Measurements from ENCODE around the gene HOXA5.
A peak's percentile ranks its signal among the peaks of the same experiment; 100 is the strongest.

The HOXA5 gene

DNA sequence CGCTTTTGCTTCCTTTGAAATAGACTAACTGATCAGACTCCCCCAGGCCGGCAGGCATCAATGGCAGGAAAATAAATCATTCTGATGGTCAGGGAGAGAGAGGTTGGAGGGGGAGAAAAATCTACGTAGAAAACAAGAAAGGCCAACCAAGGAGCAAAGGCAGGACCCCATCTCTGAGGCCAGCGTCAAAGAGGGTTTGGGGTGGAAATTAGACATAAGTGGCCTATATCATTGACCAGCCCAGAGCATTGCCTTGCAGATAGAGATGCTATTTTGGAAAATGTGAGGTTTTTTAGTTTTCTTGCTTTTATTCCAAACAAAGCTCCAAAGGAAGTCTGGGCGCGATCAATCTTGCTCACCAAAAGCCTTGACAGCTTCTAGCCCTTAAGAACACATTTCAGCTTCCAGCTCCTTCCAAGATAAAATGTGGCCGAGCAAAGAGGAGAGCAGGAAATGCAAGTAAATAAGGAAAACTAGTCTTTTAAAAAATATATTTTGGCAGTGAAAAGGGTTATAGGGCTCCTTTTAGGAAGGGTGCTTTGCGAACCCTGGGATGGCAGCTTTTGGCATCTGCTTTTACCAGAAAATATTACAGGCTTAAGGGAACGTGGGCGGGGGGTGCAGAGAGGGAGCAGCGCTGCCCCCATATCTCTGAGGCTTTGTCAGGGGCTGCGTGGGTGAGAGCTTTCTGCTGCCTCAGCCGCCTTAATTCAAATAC is 39.0 kb downstream of the HOXA5 start:
- Histone ChIP-seq H3K36me3 (ENCODE audit: control insufficient read depth, insufficient read depth, low read length) (no peaks in the 10 kb centered on the region), H3K9me3 (ENCODE audit: control insufficient read depth, insufficient read depth, low read length) (no peaks in the 10 kb centered on the region), H3K27me3 (ENCODE audit: control insufficient read depth, insufficient read depth, low read length) (peaks cover 99% of the 10 kb centered on the region), H3K9ac (ENCODE audit: low read depth, low read length) (no peak overlapping the region), H3K4me1 (ENCODE audit: control insufficient read depth, insufficient read depth, low read length) (peaks cover 9% of the 10 kb centered on the region), H3K4me3 (ENCODE audit: low read depth, low read length) (no peak overlapping the region)

DNA sequence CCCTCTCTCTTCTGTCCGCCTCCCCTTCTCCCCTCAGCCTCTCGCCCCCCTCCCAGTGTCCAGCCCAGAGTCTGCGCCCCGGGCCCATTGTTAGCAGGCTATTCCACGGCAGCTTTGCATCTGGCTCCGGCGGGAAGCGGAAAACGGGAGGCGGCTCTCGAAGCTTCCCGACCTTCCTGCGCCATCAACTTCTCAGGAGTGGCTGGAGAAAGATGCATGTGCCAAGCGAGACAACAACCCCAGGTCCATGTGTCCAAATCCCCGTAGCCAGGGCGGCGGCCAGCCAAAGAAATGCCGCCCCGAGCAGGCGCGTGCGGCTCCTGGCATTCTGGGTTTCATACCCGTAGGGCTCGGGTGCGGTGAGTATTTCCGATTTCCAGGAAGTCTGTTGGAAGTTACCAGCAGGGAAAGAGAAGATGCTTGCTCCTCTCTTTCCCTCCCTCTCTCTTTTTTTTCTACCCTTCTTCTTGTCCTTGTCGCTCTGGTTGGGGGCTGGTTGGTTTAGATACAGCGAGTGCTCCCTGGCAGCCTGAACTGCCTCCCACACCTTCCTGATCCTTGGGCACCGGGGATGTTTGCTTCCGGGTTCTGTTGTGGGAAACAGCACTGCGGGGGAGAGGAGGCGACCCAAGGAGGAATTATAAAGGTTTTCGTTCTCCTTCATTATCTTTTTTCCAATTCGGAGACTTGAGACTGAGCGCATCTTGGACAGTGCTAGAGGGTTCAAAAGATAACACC is 39.8 kb downstream of the HOXA5 start:
- Histone ChIP-seq H3K9ac (ENCODE audit: low read depth, low read length) (no peak overlapping the region), H3K4me3 (ENCODE audit: low read depth, low read length) (peak overlapping the region; percentile 35), H3K36me3 (ENCODE audit: control insufficient read depth, insufficient read depth, low read length) (no peaks in the 10 kb centered on the region), H3K9me3 (ENCODE audit: control insufficient read depth, insufficient read depth, low read length) (no peaks in the 10 kb centered on the region), H3K27me3 (ENCODE audit: control insufficient read depth, insufficient read depth, low read length) (peaks cover 99% of the 10 kb centered on the region), H3K4me1 (ENCODE audit: control insufficient read depth, insufficient read depth, low read length) (peaks cover 9% of the 10 kb centered on the region)

DNA sequence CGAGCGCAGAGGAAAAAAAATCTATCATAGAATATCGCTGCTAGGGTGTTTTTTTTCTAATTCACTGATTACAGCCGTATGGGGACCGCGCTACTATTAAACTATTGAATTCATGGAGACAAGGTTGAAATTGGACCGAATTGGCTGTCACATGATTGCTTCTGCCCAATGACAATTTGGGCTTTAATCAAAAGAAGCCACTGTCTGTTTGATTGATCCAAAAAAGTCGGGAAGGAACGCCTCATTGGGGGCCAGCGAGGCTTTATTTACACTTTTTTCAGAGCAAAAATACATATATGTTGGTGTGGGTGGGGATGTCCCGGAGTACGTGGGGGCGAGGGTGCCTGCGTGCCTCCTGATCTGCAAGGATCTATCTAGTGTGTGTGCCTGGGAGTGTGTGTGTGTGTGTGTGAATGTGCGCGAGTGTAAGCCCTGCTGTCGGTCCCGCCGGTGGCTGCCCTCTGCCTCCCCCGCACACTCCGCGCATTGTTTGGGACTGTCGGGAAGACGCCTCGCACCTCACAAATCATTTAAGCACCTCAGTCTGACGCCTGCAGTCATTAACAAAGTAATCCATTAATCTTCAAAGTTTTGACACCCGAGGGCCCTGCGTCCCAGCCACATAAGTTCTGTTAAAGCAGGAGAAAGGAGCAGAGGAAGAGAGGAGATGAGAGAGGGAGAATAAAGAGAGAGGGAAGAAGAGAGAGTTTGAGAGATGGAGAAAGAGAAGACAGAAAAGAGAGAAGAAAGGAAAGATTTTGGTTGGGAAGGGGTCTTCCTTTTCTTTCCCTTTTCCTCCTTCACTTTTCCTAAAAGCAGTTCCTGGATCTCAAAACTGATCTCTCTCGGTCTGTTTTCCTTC is 40.7 kb downstream of the HOXA5 start, which contains the start of gene HOXA2:
Gene HOXA2 (minus strand): TSS at position 103 of the 862 bp plus-strand sequence. CDS start 183 bp downstream, outside the sequence.
- Histone ChIP-seq H3K4me1 (ENCODE audit: control insufficient read depth, insufficient read depth, low read length) (peaks cover 9% of the 10 kb centered on the region), H3K9me3 (ENCODE audit: control insufficient read depth, insufficient read depth, low read length) (no peaks in the 10 kb centered on the region), H3K27me3 (ENCODE audit: control insufficient read depth, insufficient read depth, low read length) (peaks cover 100% of the 10 kb centered on the region), H3K9ac (ENCODE audit: low read depth, low read length) (no peak within 1 kb of the TSS), H3K4me3 (ENCODE audit: low read depth, low read length) (peak within 1 kb of the TSS; percentile 43), H3K36me3 (ENCODE audit: control insufficient read depth, insufficient read depth, low read length) (no peaks in the 10 kb centered on the region)

DNA sequence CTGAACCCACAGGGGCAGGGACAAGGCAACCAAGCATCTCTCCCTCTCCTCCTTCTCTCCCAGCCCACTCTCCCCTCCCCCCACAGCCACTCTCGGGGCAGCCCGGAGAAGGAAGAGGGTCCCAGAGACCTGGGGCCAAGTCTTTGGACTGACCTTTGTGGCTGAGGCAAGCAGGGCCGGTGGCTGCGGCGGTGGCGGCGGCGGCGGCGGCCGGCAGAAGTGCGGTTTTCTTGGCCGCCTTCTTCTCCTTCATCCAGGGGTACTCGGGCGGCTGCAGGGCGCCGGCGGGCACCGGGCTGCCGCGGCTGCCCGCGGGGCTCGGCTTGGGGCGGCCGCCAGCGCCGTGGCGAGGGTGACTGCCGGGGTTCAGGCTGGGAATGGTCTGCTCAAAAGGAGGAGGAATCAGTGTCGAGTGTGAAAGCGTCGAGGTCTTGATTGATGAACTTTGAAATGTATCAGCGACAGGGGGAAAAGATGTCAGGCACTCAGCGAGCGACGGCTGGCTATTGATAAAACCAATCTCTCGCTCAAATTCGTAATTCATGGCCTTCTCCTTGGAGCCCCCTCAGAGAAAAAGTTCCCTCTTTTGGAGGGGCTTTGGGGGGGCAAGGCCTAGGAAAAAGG is 41.4 kb downstream of the HOXA5 start:
- peaks cover 14% of the 10 kb centered on the region for H3K4me1 ChIP-seq (ENCODE audit: control insufficient read depth, insufficient read depth, low read length)
- H3K9ac ChIP-seq (ENCODE audit: low read depth, low read length), result no peak overlapping the region
- H3K27me3 ChIP-seq (ENCODE audit: control insufficient read depth, insufficient read depth, low read length), result peaks cover 100% of the 10 kb centered on the region
- H3K4me3 ChIP-seq (ENCODE audit: low read depth, low read length), result peak overlapping the region; percentile 43
- H3K36me3 ChIP-seq (ENCODE audit: control insufficient read depth, insufficient read depth, low read length), result no peaks in the 10 kb centered on the region
- H3K9me3 ChIP-seq (ENCODE audit: control insufficient read depth, insufficient read depth, low read length), result no peaks in the 10 kb centered on the region

DNA sequence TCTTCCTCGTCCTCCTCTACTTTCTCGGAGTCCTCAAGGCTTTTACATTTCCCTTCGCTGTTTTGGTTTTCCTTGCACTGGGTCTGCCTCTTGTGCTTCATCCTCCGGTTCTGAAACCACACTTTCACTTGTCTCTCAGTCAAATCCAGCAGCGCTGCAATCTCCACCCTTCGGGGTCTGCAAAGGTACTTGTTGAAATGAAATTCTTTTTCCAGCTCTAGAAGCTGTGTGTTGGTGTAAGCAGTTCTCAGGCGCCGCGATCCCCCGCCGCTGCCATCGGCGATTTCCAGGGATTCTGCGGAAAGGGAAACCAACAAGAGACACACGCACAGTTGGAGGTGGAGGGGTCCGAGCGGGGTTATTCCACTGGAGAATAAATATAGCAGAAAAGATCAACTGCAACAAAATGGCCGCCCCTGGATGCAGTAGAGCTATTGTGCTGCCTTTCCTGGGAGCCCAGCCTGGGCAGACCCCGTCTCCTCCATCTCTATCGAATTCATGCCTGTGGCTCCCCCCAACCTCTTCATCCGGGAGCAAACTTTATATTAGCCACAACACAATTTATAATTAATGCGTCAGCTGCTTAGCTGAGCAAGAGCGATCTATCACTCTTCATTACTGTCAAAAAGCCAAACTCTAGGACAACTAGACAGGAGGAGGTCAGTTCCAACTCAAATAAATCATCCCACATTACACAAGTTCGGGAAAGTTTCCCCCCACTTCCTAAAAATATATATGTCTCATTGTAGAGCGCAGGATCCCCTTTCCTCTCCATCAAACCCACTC is 42.1 kb downstream of the HOXA5 start:
- H3K9ac ChIP-seq (ENCODE audit: low read depth, low read length), result no peak overlapping the region
- no peaks in the 10 kb centered on the region for H3K9me3 ChIP-seq (ENCODE audit: control insufficient read depth, insufficient read depth, low read length)
- peak overlapping the region; percentile 43 for H3K4me3 ChIP-seq (ENCODE audit: low read depth, low read length)
- peaks cover 14% of the 10 kb centered on the region for H3K4me1 ChIP-seq (ENCODE audit: control insufficient read depth, insufficient read depth, low read length)
- H3K27me3 ChIP-seq (ENCODE audit: control insufficient read depth, insufficient read depth, low read length), result peaks cover 99% of the 10 kb centered on the region
- no peaks in the 10 kb centered on the region for H3K36me3 ChIP-seq (ENCODE audit: control insufficient read depth, insufficient read depth, low read length)

DNA sequence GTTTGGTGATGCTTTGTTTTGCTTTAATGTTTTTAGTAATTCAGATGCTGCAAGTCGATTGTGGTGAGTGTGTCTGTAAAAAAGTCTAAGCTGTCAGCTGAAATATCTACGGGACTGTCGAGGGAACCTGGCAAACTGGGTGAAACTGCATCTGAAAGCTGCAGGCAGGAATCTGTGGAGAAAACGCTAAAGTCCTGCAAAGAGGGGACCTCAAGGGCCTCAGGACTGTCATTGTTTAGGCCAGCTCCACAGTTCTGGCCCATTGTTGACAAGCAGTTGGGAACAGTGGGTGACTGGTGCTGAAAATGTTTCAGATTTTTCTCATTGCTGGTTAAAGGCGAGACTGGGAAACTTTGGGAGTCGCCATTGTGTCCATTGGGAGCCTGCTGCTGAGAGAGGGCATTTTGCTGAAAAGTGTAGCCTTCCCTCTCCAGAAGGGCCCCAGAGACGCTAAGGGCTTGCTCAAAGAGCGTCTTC is 42.7 kb downstream of the HOXA5 start:
- Histone ChIP-seq H3K4me1 (ENCODE audit: control insufficient read depth, insufficient read depth, low read length) (peaks cover 14% of the 10 kb centered on the region), H3K4me3 (ENCODE audit: low read depth, low read length) (peak overlapping the region; percentile 43), H3K9me3 (ENCODE audit: control insufficient read depth, insufficient read depth, low read length) (no peaks in the 10 kb centered on the region), H3K36me3 (ENCODE audit: control insufficient read depth, insufficient read depth, low read length) (no peaks in the 10 kb centered on the region), H3K9ac (ENCODE audit: low read depth, low read length) (no peak overlapping the region), H3K27me3 (ENCODE audit: control insufficient read depth, insufficient read depth, low read length) (peaks cover 93% of the 10 kb centered on the region)

DNA sequence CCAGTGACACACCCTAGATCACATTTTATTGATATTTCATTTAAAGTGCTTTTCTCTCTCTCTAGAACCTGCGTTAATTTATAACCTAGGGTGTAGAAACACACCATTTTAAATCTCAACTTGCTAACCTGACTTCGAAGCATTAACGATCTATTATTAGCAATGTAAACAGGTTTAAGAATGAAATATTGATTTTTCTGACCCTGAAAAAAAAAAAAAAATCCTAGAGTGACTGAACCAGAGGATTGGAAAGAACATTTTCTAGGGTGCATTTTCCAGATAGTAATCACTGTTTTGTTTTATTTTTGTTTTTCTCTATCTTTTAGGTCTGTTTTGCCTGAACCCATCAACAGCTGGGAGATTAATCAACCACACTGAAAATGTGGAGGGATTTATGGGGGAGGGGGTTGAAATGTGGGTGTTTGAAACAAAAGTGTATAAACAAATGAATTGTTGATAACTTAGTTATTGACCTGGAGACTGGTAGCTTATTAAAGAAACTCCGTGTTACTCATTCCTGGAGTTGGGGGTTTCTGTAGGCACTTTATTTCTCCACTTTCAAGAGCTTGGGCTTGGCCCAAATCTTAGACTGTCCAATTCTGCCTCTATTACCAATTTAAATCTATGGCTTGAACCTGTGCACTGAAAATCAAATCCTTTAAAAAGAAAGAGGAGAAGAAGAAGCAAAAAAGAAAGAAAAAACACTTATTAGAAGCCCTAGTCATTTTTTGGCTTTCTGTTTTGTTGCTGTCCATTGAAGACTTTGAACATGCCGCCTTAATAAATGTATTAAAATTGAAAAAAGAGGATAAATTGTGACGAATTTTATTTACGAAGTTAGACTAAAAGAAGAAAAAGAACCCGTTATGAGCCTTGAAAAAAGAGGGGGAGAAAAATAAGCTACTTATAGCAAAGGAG is 43.8 kb downstream of the HOXA5 start:
- peak overlapping the region; percentile 33 for H3K4me3 ChIP-seq (ENCODE audit: low read depth, low read length)
- no peaks in the 10 kb centered on the region for H3K9me3 ChIP-seq (ENCODE audit: control insufficient read depth, insufficient read depth, low read length)
- no peak overlapping the region for H3K9ac ChIP-seq (ENCODE audit: low read depth, low read length)
- H3K27me3 ChIP-seq (ENCODE audit: control insufficient read depth, insufficient read depth, low read length), result peaks cover 93% of the 10 kb centered on the region
- no peaks in the 10 kb centered on the region for H3K36me3 ChIP-seq (ENCODE audit: control insufficient read depth, insufficient read depth, low read length)
- peaks cover 14% of the 10 kb centered on the region for H3K4me1 ChIP-seq (ENCODE audit: control insufficient read depth, insufficient read depth, low read length)

DNA sequence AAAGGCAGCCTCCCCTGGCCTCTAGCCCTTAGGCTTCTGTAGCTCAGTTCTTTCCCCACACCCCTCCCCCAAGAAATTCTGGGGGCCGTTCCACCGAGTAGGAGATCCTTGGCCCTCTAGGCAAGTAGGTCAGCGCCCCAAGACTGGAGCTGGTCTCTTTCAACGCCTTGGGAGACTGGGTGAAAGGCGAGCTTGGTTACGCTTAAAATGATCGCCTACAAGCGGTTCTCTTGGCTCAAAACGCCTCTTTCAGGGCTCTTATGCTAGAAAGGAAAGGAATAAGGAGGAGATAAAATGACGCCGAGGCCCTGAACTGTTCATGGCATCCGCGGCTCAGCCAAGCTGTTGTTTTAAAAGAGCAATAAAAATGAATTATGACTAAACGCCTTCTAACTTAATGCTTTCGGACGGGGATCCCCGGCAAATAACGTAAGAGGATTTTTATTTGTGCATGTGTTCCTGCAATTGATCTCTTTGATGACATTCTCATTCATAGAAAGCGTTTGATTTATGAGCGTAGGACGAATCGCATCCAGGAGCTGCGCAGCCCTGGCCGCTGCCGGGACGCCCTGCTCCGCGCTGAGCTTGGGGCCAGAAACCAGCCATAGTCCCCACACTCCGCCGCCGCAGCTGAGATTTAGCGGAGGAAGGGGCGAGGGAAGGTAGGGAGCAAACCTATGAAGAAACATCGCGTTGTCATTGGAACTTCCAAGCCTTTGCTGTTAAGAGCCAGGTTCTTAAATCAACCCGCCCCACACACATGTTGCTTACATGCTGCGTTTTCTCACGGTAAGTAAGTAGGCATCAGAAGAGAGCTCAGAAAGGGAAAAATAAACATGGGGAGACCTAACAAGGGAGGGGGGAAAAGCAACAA is 44.7 kb downstream of the HOXA5 start:
- H3K4me3 ChIP-seq (ENCODE audit: low read depth, low read length), result peak overlapping the region; percentile 33
- peaks cover 93% of the 10 kb centered on the region for H3K27me3 ChIP-seq (ENCODE audit: control insufficient read depth, insufficient read depth, low read length)
- peaks cover 14% of the 10 kb centered on the region for H3K4me1 ChIP-seq (ENCODE audit: control insufficient read depth, insufficient read depth, low read length)

DNA sequence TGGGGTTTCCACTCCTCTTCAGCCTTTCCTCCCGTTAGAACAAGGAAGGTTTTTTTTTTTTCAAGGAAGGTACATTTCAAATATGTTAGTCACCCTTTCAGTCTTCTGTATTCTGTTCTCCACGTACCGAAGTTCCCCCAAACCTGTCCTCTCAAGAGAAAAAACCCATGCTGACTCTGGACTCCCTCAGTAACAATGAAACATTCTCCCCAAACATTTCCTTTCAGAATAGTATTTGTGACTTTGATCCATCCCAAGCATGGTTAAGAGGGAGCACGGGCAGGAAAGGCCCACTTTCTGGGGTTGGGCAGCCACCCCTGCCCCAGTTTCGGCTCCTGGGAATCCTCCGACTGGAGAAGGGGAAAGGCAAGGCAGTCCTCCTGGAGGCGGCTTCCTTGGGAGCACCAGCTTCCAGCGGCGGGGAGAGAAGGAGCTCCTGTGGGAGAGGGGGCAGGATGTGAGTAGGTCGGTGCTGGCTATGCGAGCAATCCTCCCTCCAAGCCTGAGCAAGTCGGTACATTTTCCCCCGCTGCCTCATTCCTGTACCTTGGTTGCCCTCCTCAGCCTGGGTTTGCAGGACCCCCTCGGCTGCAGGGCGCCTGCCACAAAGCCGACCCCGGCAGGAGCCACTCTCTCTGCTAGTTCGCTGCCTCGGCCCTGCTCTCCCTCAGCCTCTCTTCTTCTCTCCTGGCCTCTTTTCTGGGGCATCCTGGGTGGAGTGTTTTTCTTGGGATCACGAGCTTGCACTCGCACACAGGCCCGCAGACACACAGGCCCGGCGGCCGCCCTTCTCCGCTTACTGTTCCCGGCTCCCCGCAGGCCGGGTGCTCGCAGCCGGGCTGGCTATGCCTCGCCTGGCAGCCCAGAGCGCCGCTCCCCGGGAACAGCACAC is 45.5 kb downstream of the HOXA5 start:
- H3K4me3 ChIP-seq (ENCODE audit: low read depth, low read length), result peak overlapping the region; percentile 54
- H3K4me1 ChIP-seq (ENCODE audit: control insufficient read depth, insufficient read depth, low read length), result peaks cover 17% of the 10 kb centered on the region
- H3K9ac ChIP-seq (ENCODE audit: low read depth, low read length), result no peak overlapping the region
- H3K9me3 ChIP-seq (ENCODE audit: control insufficient read depth, insufficient read depth, low read length), result no peaks in the 10 kb centered on the region
- H3K27me3 ChIP-seq (ENCODE audit: control insufficient read depth, insufficient read depth, low read length), result peaks cover 93% of the 10 kb centered on the region
- no peaks in the 10 kb centered on the region for H3K36me3 ChIP-seq (ENCODE audit: control insufficient read depth, insufficient read depth, low read length)

More for the DNA sequence above, 44.7 kb downstream of the HOXA5 start:
- Histone ChIP-seq H3K36me3 (ENCODE audit: control insufficient read depth, insufficient read depth, low read length) (no peaks in the 10 kb centered on the region), H3K9ac (ENCODE audit: low read depth, low read length) (no peak overlapping the region), H3K9me3 (ENCODE audit: control insufficient read depth, insufficient read depth, low read length) (no peaks in the 10 kb centered on the region)

Data from iPS-15b (cell line).